ENCODE measurements around the gene CFAP53.

CFAP53 gene

DNA sequence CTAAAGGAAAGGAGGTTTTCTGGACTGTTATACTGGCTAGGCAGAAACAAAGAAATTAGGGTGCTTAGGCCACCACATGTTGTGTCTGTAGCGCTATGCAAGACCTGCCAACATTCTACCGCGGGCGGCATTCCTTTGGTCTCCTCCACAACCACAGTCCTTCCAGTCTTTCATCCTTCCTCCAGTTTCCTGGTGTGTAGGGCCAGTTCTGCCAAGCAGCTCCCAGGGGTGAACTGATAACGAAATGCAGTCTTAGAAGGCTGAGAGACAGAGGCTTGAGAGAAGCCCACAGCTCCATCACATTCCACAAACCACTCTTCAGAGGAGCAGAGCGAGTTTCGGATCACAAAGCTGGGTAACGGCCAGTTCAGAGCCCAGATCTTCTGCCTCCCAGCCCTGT is 40.6 kb upstream of the CFAP53 start:
- no peak for ATAC-seq

DNA sequence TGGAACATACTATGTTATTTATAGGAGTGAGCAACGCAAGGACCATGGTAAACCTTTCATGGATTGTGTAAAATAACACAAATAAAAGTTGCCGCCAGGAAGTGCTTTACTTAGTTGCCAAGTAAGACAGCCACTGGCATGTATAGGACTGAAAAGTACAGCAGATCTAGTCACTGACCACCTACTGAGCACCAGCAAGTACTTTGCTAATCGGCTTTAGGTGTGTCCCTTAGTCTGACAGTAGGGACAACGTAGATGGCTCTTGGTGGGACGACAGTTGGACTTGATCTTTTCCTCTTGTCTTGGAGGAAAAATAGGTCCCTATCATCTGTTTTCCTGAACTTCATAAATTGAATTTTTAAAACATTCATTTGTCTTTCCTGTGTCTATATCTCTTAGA is 34.8 kb upstream of the CFAP53 start:
- ATAC-seq, result no peak
- TF ChIP-seq, protein P1, sequence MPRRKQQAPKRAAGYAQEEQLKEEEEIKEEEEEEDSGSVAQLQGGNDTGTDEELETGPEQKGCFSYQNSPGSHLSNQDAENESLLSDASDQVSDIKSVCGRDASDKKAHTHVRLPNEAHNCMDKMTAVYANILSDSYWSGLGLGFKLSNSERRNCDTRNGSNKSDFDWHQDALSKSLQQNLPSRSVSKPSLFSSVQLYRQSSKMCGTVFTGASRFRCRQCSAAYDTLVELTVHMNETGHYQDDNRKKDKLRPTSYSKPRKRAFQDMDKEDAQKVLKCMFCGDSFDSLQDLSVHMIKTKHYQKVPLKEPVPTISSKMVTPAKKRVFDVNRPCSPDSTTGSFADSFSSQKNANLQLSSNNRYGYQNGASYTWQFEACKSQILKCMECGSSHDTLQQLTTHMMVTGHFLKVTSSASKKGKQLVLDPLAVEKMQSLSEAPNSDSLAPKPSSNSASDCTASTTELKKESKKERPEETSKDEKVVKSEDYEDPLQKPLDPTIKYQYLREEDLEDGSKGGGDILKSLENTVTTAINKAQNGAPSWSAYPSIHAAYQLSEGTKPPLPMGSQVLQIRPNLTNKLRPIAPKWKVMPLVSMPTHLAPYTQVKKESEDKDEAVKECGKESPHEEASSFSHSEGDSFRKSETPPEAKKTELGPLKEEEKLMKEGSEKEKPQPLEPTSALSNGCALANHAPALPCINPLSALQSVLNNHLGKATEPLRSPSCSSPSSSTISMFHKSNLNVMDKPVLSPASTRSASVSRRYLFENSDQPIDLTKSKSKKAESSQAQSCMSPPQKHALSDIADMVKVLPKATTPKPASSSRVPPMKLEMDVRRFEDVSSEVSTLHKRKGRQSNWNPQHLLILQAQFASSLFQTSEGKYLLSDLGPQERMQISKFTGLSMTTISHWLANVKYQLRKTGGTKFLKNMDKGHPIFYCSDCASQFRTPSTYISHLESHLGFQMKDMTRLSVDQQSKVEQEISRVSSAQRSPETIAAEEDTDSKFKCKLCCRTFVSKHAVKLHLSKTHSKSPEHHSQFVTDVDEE (CRISPR knock-in tag; IDR thresholded peaks at IDR 0.05), result no peak
- TF ChIP-seq ESRRG (CRISPR knock-in tag; IDR thresholded peaks at IDR 0.05) (no peak), SNAI2 (CRISPR knock-in tag; IDR thresholded peaks at IDR 0.05) (no peak), TCF4 (CRISPR knock-in tag; IDR thresholded peaks at IDR 0.05; ENCODE audit: borderline replicate concordance) (no peak), CSDC2 (CRISPR knock-in tag; IDR thresholded peaks at IDR 0.05) (no peak), ZNF8 (CRISPR knock-in tag; IDR thresholded peaks at IDR 0.05) (no peak), GLIS3 (CRISPR knock-in tag; IDR thresholded peaks at IDR 0.05) (no peak), OSR1 (CRISPR knock-in tag; IDR thresholded peaks at IDR 0.05) (no peak), ZFP3 (CRISPR knock-in tag; IDR thresholded peaks at IDR 0.05) (no peak), ZNF565 (CRISPR knock-in tag; conservative IDR thresholded peaks at IDR 0.05; ENCODE audit: low read depth) (no peak), ISL1 (CRISPR knock-in tag; IDR thresholded peaks at IDR 0.05) (no peak), ARNTL (CRISPR knock-in tag; IDR thresholded peaks at IDR 0.05; ENCODE audit: borderline replicate concordance, low read depth) (no peak), ZFP30 (CRISPR knock-in tag; IDR thresholded peaks at IDR 0.05) (no peak), BACH2 (CRISPR knock-in tag; IDR thresholded peaks at IDR 0.05; ENCODE audit: borderline replicate concordance) (no peak), ZNF70 (CRISPR knock-in tag; IDR thresholded peaks at IDR 0.05) (no peak), TOX (CRISPR knock-in tag; IDR thresholded peaks at IDR 0.05; ENCODE audit: borderline replicate concordance) (no peak)
- TF ChIP-seq, protein P2, sequence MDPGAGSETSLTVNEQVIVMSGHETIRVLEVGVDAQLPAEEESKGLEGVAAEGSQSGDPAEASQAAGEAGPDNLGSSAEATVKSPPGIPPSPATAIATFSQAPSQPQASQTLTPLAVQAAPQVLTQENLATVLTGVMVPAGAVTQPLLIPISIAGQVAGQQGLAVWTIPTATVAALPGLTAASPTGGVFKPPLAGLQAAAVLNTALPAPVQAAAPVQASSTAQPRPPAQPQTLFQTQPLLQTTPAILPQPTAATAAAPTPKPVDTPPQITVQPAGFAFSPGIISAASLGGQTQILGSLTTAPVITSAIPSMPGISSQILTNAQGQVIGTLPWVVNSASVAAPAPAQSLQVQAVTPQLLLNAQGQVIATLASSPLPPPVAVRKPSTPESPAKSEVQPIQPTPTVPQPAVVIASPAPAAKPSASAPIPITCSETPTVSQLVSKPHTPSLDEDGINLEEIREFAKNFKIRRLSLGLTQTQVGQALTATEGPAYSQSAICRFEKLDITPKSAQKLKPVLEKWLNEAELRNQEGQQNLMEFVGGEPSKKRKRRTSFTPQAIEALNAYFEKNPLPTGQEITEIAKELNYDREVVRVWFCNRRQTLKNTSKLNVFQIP (CRISPR knock-in tag; IDR thresholded peaks at IDR 0.05; ENCODE audit: borderline replicate concordance, low read depth), result no peak
- TF ChIP-seq, protein P3, sequence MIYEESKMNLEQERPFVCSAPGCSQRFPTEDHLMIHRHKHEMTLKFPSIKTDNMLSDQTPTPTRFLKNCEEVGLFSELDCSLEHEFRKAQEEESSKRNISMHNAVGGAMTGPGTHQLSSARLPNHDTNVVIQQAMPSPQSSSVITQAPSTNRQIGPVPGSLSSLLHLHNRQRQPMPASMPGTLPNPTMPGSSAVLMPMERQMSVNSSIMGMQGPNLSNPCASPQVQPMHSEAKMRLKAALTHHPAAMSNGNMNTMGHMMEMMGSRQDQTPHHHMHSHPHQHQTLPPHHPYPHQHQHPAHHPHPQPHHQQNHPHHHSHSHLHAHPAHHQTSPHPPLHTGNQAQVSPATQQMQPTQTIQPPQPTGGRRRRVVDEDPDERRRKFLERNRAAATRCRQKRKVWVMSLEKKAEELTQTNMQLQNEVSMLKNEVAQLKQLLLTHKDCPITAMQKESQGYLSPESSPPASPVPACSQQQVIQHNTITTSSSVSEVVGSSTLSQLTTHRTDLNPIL (CRISPR knock-in tag; IDR thresholded peaks at IDR 0.05; ENCODE audit: low read depth), result no peak
- TF ChIP-seq, protein P4, sequence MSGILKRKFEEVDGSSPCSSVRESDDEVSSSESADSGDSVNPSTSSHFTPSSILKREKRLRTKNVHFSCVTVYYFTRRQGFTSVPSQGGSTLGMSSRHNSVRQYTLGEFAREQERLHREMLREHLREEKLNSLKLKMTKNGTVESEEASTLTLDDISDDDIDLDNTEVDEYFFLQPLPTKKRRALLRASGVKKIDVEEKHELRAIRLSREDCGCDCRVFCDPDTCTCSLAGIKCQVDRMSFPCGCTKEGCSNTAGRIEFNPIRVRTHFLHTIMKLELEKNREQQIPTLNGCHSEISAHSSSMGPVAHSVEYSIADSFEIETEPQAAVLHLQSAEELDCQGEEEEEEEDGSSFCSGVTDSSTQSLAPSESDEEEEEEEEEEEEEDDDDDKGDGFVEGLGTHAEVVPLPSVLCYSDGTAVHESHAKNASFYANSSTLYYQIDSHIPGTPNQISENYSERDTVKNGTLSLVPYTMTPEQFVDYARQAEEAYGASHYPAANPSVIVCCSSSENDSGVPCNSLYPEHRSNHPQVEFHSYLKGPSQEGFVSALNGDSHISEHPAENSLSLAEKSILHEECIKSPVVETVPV (CRISPR knock-in tag; IDR thresholded peaks at IDR 0.05), result no peak

More for the DNA sequence above, 40.6 kb upstream of the CFAP53 start:
- TF ChIP-seq, protein P2 (CRISPR knock-in tag; IDR thresholded peaks at IDR 0.05; ENCODE audit: borderline replicate concordance, low read depth), result no peak
- TF ChIP-seq ZNF70 (CRISPR knock-in tag; IDR thresholded peaks at IDR 0.05) (no peak), SNAI2 (CRISPR knock-in tag; IDR thresholded peaks at IDR 0.05) (no peak), GLIS3 (CRISPR knock-in tag; IDR thresholded peaks at IDR 0.05) (no peak), ARNTL (CRISPR knock-in tag; IDR thresholded peaks at IDR 0.05; ENCODE audit: borderline replicate concordance, low read depth) (no peak), PPARA (CRISPR knock-in tag; IDR thresholded peaks at IDR 0.05; ENCODE audit: borderline replicate concordance) (no peak), TCF4 (CRISPR knock-in tag; IDR thresholded peaks at IDR 0.05; ENCODE audit: borderline replicate concordance) (no peak), CSDC2 (CRISPR knock-in tag; IDR thresholded peaks at IDR 0.05) (no peak), ZFP30 (CRISPR knock-in tag; IDR thresholded peaks at IDR 0.05) (no peak)
- TF ChIP-seq, protein P1 (CRISPR knock-in tag; IDR thresholded peaks at IDR 0.05), result no peak
- TF ChIP-seq, protein P5, sequence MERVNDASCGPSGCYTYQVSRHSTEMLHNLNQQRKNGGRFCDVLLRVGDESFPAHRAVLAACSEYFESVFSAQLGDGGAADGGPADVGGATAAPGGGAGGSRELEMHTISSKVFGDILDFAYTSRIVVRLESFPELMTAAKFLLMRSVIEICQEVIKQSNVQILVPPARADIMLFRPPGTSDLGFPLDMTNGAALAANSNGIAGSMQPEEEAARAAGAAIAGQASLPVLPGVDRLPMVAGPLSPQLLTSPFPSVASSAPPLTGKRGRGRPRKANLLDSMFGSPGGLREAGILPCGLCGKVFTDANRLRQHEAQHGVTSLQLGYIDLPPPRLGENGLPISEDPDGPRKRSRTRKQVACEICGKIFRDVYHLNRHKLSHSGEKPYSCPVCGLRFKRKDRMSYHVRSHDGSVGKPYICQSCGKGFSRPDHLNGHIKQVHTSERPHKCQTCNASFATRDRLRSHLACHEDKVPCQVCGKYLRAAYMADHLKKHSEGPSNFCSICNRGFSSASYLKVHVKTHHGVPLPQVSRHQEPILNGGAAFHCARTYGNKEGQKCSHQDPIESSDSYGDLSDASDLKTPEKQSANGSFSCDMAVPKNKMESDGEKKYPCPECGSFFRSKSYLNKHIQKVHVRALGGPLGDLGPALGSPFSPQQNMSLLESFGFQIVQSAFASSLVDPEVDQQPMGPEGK (CRISPR knock-in tag; IDR thresholded peaks at IDR 0.05; ENCODE audit: borderline replicate concordance), result no peak

Data from SK-N-SH treated with all-trans-retinoic acid at 6 μM for 48 hours (cell line).